ENCODE results near the gene BAHCC1. TPM values are rescaled to one million over a fixed set of nuclear protein-coding genes. Genes with fewer than 3 reads are reported as not detected.

BAHCC1 gene
- total and polyA plus RNA-seq, 9 of the 15 experiments (the other 6 are each of a cell fraction or from before 2014, with no cell fraction given) = 0.14 to 26.9 (median 5.0) TPM

DNA sequence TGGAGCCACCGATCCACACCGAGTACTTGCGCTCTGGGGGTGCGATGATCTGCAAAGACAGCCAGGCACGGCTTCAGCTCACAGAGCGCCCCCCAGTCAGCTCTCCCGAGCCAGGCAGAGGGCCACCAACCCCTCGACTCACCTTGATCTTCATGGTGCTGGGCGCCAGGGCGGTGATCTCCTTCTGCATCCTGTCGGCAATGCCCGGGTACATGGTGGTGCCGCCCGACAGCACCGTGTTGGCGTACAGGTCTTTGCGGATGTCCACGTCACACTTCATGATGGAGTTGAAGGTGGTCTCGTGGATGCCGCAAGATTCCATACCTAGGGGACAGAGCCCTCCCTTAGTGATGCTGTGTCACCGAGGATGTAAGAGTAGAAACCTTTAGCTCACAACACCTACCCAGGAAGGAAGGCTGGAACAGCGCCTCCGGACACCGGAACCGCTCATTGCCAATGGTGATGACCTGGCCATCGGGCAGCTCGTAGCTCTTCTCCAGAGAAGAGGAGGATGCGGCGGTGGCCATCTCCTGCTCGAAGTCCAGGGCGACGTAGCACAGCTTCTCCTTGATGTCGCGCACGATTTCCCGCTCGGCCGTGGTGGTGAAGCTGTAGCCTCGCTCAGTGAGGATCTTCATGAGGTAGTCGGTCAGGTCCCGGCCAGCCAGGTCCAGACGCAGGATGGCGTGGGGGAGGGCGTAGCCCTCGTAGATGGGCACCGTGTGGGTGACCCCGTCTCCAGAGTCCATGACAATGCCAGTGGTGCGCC is 115.7 kb downstream of the BAHCC1 start (continued):
- TF ChIP-seq MYBL2 (IDR thresholded peaks at IDR 0.05; ENCODE audit: low read depth) (no peak), MYBL2 (CRISPR knock-in tag; IDR thresholded peaks at IDR 0.05; ENCODE audit: borderline replicate concordance) (no peak), RCOR1 (IDR thresholded peaks at IDR 0.05; ENCODE audit: borderline replicate concordance in 1 of 2, low read depth in 2 of 2, low read length in 2 of 2) (no peak), SREBF2 (CRISPR knock-in tag; IDR thresholded peaks at IDR 0.05) (no peak), GTF3C2 (IDR thresholded peaks at IDR 0.05; ENCODE audit: borderline replicate concordance, extremely low read depth, insufficient read length) (no peak), THRB (CRISPR knock-in tag; conservative IDR thresholded peaks at IDR 0.05) (no peak), ZNF764 (CRISPR knock-in tag; IDR thresholded peaks at IDR 0.05; ENCODE audit: low read depth) (no peak), ATF1 (CRISPR knock-in tag; IDR thresholded peaks at IDR 0.05) (no peak), ATF1 (tag; IDR thresholded peaks at IDR 0.05) (0 out of 2 replicates have a peak, but pooled peaks have one; percentile 9), PRMT5 (CRISPR knock-in tag; IDR thresholded peaks at IDR 0.05) (no peak), TSC22D4 (tag; IDR thresholded peaks at IDR 0.05) (no peak), TCF7L2 (IDR thresholded peaks at IDR 0.05; ENCODE audit: low read depth, low read length) (no peak), ADNP (tag; IDR thresholded peaks at IDR 0.05) (no peak), TEAD4 (IDR thresholded peaks at IDR 0.05; ENCODE audit: low read length) (no peak), TEAD4 (CRISPR knock-in tag; IDR thresholded peaks at IDR 0.05; ENCODE audit: borderline replicate concordance) (no peak), NR2C2 (CRISPR knock-in tag; IDR thresholded peaks at IDR 0.05) (no peak), NR2C2 (tag; IDR thresholded peaks at IDR 0.05) (no peak)
- TF ChIP-seq, protein P1, sequence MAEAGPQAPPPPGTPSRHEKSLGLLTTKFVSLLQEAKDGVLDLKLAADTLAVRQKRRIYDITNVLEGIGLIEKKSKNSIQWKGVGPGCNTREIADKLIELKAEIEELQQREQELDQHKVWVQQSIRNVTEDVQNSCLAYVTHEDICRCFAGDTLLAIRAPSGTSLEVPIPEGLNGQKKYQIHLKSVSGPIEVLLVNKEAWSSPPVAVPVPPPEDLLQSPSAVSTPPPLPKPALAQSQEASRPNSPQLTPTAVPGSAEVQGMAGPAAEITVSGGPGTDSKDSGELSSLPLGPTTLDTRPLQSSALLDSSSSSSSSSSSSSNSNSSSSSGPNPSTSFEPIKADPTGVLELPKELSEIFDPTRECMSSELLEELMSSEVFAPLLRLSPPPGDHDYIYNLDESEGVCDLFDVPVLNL (CRISPR knock-in tag; IDR thresholded peaks at IDR 0.05; ENCODE audit: low read depth) = peak; percentile 58; the same call in 1 of the 2 replicates
- TF ChIP-seq, protein P2, sequence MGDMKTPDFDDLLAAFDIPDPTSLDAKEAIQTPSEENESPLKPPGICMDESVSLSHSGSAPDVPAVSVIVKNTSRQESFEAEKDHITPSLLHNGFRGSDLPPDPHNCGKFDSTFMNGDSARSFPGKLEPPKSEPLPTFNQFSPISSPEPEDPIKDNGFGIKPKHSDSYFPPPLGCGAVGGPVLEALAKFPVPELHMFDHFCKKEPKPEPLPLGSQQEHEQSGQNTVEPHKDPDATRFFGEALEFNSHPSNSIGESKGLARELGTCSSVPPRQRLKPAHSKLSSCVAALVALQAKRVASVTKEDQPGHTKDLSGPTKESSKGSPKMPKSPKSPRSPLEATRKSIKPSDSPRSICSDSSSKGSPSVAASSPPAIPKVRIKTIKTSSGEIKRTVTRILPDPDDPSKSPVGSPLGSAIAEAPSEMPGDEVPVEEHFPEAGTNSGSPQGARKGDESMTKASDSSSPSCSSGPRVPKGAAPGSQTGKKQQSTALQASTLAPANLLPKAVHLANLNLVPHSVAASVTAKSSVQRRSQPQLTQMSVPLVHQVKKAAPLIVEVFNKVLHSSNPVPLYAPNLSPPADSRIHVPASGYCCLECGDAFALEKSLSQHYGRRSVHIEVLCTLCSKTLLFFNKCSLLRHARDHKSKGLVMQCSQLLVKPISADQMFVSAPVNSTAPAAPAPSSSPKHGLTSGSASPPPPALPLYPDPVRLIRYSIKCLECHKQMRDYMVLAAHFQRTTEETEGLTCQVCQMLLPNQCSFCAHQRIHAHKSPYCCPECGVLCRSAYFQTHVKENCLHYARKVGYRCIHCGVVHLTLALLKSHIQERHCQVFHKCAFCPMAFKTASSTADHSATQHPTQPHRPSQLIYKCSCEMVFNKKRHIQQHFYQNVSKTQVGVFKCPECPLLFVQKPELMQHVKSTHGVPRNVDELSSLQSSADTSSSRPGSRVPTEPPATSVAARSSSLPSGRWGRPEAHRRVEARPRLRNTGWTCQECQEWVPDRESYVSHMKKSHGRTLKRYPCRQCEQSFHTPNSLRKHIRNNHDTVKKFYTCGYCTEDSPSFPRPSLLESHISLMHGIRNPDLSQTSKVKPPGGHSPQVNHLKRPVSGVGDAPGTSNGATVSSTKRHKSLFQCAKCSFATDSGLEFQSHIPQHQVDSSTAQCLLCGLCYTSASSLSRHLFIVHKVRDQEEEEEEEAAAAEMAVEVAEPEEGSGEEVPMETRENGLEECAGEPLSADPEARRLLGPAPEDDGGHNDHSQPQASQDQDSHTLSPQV (IDR thresholded peaks at IDR 0.05) = no peak
